ENCODE data around the gene TMEM132C.

DNA sequence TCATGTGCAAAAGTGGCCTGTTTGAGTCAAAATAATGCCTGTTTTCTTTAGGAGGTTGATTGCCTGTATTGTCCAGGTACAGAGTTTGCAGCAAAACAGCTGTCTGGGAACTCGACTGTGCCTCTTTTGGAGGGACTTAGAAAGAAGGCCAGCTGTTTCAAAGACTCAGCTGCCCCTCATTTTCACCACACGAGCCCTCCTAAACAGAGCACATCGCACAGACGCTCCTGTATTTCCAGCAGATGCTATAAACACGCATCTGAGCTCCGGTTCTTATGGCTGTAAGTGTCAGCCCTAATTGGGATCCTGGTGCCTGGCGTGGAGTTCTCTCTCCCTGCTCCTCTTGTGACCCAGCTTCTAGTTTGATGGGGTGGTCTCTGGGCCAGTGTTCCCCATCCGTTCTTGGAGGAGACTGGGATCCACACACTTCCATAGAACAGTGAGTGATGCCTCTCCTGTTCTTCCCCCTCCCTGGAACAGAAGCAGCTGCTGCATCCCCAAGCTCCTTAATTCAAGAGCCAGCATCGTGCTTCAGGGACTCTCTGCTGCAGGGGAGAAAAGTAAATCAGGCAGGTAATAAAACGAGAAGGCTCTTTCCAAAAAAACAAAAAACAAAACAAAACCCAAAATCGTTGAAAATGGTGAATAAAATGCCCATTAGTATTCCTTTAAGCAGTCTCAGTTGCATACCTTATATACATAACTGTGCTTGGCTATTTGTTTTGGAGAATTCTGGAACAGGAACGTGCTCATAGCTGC, 287.8 kb downstream of the TMEM132C start:
- TF ChIP-seq, protein P1, sequence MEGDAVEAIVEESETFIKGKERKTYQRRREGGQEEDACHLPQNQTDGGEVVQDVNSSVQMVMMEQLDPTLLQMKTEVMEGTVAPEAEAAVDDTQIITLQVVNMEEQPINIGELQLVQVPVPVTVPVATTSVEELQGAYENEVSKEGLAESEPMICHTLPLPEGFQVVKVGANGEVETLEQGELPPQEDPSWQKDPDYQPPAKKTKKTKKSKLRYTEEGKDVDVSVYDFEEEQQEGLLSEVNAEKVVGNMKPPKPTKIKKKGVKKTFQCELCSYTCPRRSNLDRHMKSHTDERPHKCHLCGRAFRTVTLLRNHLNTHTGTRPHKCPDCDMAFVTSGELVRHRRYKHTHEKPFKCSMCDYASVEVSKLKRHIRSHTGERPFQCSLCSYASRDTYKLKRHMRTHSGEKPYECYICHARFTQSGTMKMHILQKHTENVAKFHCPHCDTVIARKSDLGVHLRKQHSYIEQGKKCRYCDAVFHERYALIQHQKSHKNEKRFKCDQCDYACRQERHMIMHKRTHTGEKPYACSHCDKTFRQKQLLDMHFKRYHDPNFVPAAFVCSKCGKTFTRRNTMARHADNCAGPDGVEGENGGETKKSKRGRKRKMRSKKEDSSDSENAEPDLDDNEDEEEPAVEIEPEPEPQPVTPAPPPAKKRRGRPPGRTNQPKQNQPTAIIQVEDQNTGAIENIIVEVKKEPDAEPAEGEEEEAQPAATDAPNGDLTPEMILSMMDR (IDR thresholded peaks at IDR 0.05), result no peak
- TF ChIP-seq POLR2AphosphoS5 (IDR thresholded peaks at IDR 0.05), result no peak
- TF ChIP-seq EP300 (IDR thresholded peaks at IDR 0.05), result no peak
- no peak for TF ChIP-seq POLR2A (IDR thresholded peaks at IDR 0.05)
